Measurements from ENCODE around the gene RNF217.

DNA sequence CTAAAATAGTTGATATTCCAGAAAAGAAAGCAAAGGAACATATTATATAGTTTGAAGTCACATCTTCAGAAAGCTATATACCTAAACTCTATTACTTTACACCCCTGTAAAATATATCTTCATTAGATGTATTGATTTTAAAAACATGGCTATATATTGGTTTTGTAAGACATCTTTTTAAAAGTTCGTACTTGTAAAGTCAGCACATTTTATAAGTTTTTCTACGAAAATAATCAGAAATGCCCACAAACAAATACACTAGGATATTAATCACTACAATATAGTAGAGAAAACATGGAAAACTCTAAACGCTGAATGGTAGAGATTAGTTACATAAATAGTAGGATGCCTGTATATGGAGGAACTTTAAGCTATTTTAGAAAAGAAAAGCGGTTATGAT, 52.9 kb downstream of the RNF217 start:
- TF ChIP-seq, protein P1, sequence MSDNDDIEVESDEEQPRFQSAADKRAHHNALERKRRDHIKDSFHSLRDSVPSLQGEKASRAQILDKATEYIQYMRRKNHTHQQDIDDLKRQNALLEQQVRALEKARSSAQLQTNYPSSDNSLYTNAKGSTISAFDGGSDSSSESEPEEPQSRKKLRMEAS (IDR thresholded peaks at IDR 0.05): no peak
- TF ChIP-seq MAFK (IDR thresholded peaks at IDR 0.05; ENCODE audit: low read depth, low read length) (no peak), POLR2AphosphoS5 (IDR thresholded peaks at IDR 0.05; ENCODE audit: low read depth, low read length) (no peak), HDAC6 (IDR thresholded peaks at IDR 0.05; ENCODE audit: low read depth, low read length) (no peak), CREB1 (IDR thresholded peaks at IDR 0.05) (no peak), SP2 (IDR thresholded peaks at IDR 0.05; ENCODE audit: low read length) (no peak)
- TF ChIP-seq, protein P2, sequence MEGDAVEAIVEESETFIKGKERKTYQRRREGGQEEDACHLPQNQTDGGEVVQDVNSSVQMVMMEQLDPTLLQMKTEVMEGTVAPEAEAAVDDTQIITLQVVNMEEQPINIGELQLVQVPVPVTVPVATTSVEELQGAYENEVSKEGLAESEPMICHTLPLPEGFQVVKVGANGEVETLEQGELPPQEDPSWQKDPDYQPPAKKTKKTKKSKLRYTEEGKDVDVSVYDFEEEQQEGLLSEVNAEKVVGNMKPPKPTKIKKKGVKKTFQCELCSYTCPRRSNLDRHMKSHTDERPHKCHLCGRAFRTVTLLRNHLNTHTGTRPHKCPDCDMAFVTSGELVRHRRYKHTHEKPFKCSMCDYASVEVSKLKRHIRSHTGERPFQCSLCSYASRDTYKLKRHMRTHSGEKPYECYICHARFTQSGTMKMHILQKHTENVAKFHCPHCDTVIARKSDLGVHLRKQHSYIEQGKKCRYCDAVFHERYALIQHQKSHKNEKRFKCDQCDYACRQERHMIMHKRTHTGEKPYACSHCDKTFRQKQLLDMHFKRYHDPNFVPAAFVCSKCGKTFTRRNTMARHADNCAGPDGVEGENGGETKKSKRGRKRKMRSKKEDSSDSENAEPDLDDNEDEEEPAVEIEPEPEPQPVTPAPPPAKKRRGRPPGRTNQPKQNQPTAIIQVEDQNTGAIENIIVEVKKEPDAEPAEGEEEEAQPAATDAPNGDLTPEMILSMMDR (IDR thresholded peaks at IDR 0.05; ENCODE audit: control extremely low read depth in 1 of 3, insufficient read depth in 1 of 3, low read depth in 1 of 3, low read length in 3 of 3): no peak
- TF ChIP-seq, protein P3, sequence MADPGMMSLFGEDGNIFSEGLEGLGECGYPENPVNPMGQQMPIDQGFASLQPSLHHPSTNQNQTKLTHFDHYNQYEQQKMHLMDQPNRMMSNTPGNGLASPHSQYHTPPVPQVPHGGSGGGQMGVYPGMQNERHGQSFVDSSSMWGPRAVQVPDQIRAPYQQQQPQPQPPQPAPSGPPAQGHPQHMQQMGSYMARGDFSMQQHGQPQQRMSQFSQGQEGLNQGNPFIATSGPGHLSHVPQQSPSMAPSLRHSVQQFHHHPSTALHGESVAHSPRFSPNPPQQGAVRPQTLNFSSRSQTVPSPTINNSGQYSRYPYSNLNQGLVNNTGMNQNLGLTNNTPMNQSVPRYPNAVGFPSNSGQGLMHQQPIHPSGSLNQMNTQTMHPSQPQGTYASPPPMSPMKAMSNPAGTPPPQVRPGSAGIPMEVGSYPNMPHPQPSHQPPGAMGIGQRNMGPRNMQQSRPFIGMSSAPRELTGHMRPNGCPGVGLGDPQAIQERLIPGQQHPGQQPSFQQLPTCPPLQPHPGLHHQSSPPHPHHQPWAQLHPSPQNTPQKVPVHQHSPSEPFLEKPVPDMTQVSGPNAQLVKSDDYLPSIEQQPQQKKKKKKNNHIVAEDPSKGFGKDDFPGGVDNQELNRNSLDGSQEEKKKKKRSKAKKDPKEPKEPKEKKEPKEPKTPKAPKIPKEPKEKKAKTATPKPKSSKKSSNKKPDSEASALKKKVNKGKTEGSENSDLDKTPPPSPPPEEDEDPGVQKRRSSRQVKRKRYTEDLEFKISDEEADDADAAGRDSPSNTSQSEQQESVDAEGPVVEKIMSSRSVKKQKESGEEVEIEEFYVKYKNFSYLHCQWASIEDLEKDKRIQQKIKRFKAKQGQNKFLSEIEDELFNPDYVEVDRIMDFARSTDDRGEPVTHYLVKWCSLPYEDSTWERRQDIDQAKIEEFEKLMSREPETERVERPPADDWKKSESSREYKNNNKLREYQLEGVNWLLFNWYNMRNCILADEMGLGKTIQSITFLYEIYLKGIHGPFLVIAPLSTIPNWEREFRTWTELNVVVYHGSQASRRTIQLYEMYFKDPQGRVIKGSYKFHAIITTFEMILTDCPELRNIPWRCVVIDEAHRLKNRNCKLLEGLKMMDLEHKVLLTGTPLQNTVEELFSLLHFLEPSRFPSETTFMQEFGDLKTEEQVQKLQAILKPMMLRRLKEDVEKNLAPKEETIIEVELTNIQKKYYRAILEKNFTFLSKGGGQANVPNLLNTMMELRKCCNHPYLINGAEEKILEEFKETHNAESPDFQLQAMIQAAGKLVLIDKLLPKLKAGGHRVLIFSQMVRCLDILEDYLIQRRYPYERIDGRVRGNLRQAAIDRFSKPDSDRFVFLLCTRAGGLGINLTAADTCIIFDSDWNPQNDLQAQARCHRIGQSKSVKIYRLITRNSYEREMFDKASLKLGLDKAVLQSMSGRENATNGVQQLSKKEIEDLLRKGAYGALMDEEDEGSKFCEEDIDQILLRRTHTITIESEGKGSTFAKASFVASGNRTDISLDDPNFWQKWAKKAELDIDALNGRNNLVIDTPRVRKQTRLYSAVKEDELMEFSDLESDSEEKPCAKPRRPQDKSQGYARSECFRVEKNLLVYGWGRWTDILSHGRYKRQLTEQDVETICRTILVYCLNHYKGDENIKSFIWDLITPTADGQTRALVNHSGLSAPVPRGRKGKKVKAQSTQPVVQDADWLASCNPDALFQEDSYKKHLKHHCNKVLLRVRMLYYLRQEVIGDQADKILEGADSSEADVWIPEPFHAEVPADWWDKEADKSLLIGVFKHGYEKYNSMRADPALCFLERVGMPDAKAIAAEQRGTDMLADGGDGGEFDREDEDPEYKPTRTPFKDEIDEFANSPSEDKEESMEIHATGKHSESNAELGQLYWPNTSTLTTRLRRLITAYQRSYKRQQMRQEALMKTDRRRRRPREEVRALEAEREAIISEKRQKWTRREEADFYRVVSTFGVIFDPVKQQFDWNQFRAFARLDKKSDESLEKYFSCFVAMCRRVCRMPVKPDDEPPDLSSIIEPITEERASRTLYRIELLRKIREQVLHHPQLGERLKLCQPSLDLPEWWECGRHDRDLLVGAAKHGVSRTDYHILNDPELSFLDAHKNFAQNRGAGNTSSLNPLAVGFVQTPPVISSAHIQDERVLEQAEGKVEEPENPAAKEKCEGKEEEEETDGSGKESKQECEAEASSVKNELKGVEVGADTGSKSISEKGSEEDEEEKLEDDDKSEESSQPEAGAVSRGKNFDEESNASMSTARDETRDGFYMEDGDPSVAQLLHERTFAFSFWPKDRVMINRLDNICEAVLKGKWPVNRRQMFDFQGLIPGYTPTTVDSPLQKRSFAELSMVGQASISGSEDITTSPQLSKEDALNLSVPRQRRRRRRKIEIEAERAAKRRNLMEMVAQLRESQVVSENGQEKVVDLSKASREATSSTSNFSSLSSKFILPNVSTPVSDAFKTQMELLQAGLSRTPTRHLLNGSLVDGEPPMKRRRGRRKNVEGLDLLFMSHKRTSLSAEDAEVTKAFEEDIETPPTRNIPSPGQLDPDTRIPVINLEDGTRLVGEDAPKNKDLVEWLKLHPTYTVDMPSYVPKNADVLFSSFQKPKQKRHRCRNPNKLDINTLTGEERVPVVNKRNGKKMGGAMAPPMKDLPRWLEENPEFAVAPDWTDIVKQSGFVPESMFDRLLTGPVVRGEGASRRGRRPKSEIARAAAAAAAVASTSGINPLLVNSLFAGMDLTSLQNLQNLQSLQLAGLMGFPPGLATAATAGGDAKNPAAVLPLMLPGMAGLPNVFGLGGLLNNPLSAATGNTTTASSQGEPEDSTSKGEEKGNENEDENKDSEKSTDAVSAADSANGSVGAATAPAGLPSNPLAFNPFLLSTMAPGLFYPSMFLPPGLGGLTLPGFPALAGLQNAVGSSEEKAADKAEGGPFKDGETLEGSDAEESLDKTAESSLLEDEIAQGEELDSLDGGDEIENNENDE (IDR thresholded peaks at IDR 0.05; ENCODE audit: insufficient replicate concordance, low read length): no peak

All from H1 (cell line).